Parathyroid adenoma (tissue), 2 donors: ENCODE measurements around the gene LMBR1.

Experiments
- H2AFZ ChIP-seq: fragments of 300-600 bp; sonication (generic); one replicate; pipeline ENCODE4 v1.7.0; 2017; ENCODE audit warnings: antibody characterized with exemption, mild to moderate bottlenecking
- H3K27ac ChIP-seq: fragments of 300-600 bp; sonication (generic); one replicate; pipeline ENCODE4 v1.7.0; 2017
- H3K27me3 ChIP-seq: fragments of 300-600 bp; sonication (generic); one replicate; pipeline ENCODE4 v1.7.0; 2017; ENCODE audit warnings: low read length; ENCODE audit not compliant: control insufficient read depth, insufficient read depth
- H3K36me3 ChIP-seq: fragments of 300-600 bp; sonication (generic); one replicate; pipeline ENCODE4 v1.7.0; 2017; ENCODE audit warnings: low read length; ENCODE audit not compliant: control insufficient read depth, insufficient read depth
- H3K4me1 ChIP-seq: fragments of 300-600 bp; sonication (generic); one replicate; pipeline ENCODE4 v1.7.0; 2017; ENCODE audit warnings: control low read depth
- H3K4me2 ChIP-seq: fragments of 300-600 bp; sonication (generic); one replicate; pipeline ENCODE4 v1.7.0; 2017; ENCODE audit warnings: low read length
- H3K4me3 ChIP-seq: fragments of 300-600 bp; sonication (generic); one replicate; pipeline ENCODE4 v1.7.0; 2017; ENCODE audit warnings: low read depth, low read length
- H3K79me2 ChIP-seq: fragments of 300-600 bp; sonication (generic); one replicate; pipeline ENCODE4 v1.7.0; 2017; ENCODE audit warnings: control low read depth
- H3K9ac ChIP-seq: fragments of 300-600 bp; sonication (generic); one replicate; pipeline ENCODE4 v1.7.0; 2017; ENCODE audit warnings: mild to moderate bottlenecking
- H3K9me3 ChIP-seq: fragments of 300-600 bp; sonication (generic); one replicate; pipeline ENCODE4 v1.7.0; 2017; ENCODE audit warnings: low read length; ENCODE audit not compliant: control insufficient read depth
- CTCF ChIP-seq: fragments of 300-600 bp; sonication (generic); IDR thresholded peaks from one replicate; pipeline ENCODE4 v1.7.0; 2017; ENCODE audit warnings: antibody characterized with exemption, mild to moderate bottlenecking
- donor health status: primary hyperparathyroidism.

The LMBR1 gene

GRCh38 chr7:156764016-156764669 is 128.8 kb downstream of the LMBR1 start:
- peak; percentile 78 for TF ChIP-seq CTCF
- H3K9ac ChIP-seq = no peak overlapping the region
- H3K79me2 ChIP-seq = peaks cover 6% of the 10 kb centered on the region
- no peak overlapping the region for H3K27ac ChIP-seq
- no peak overlapping the region for H2AFZ ChIP-seq
- peaks cover 2% of the 10 kb centered on the region for H3K36me3 ChIP-seq
- no peak overlapping the region for H3K4me3 ChIP-seq
- no peaks in the 10 kb centered on the region for H3K27me3 ChIP-seq
- H3K4me1 ChIP-seq = no peaks in the 10 kb centered on the region
- H3K4me2 ChIP-seq = peak overlapping the region; percentile 22
- H3K9me3 ChIP-seq = no peaks in the 10 kb centered on the region

GRCh38 chr7:156759579-156760202 is 133.3 kb downstream of the LMBR1 start:
- no peak overlapping the region for H3K9ac ChIP-seq
- no peak for TF ChIP-seq CTCF
- no peak overlapping the region for H2AFZ ChIP-seq
- no peaks in the 10 kb centered on the region for H3K9me3 ChIP-seq
- no peak overlapping the region for H3K4me3 ChIP-seq
- no peak overlapping the region for H3K27ac ChIP-seq
- H3K4me2 ChIP-seq = no peak overlapping the region
- no peaks in the 10 kb centered on the region for H3K27me3 ChIP-seq
- H3K36me3 ChIP-seq = peaks cover 2% of the 10 kb centered on the region
- H3K4me1 ChIP-seq = no peaks in the 10 kb centered on the region
- H3K79me2 ChIP-seq = peaks cover 6% of the 10 kb centered on the region

GRCh38 chr7:156759143-156759542 is 133.8 kb downstream of the LMBR1 start:
- peaks cover 6% of the 10 kb centered on the region for H3K79me2 ChIP-seq
- no peak overlapping the region for H3K4me2 ChIP-seq
- no peak for TF ChIP-seq CTCF
- no peak overlapping the region for H3K4me3 ChIP-seq
- peaks cover 2% of the 10 kb centered on the region for H3K36me3 ChIP-seq
- H2AFZ ChIP-seq = no peak overlapping the region
- H3K4me1 ChIP-seq = no peaks in the 10 kb centered on the region
- H3K27me3 ChIP-seq = no peaks in the 10 kb centered on the region
- H3K9ac ChIP-seq = no peak overlapping the region
- no peak overlapping the region for H3K27ac ChIP-seq
- H3K9me3 ChIP-seq = no peaks in the 10 kb centered on the region

GRCh38 chr7:156754201-156754600 is 138.8 kb downstream of the LMBR1 start:
- H3K9ac ChIP-seq = no peak overlapping the region
- H3K27ac ChIP-seq = no peak overlapping the region
- no peak overlapping the region for H3K4me3 ChIP-seq
- no peak overlapping the region for H2AFZ ChIP-seq
- peaks cover 3% of the 10 kb centered on the region for H3K79me2 ChIP-seq
- no peaks in the 10 kb centered on the region for H3K9me3 ChIP-seq
- no peaks in the 10 kb centered on the region for H3K27me3 ChIP-seq
- peaks cover 19% of the 10 kb centered on the region for H3K4me1 ChIP-seq
- no peaks in the 10 kb centered on the region for H3K36me3 ChIP-seq
- no peak overlapping the region for H3K4me2 ChIP-seq
- no peak for TF ChIP-seq CTCF

GRCh38 chr7:156753630-156754029 is 139.4 kb downstream of the LMBR1 start:
- H3K4me3 ChIP-seq = no peak overlapping the region
- H3K4me1 ChIP-seq = peaks cover 19% of the 10 kb centered on the region
- H3K79me2 ChIP-seq = peaks cover 3% of the 10 kb centered on the region
- H3K27me3 ChIP-seq = no peaks in the 10 kb centered on the region
- H3K36me3 ChIP-seq = no peaks in the 10 kb centered on the region
- H3K9me3 ChIP-seq = no peaks in the 10 kb centered on the region
- H3K4me2 ChIP-seq = no peak overlapping the region
- H3K27ac ChIP-seq = no peak overlapping the region
- TF ChIP-seq CTCF = no peak
- H2AFZ ChIP-seq = no peak overlapping the region
- H3K9ac ChIP-seq = no peak overlapping the region
